K562 (cell line): Measurements from ENCODE around the gene ST6GALNAC3. TPM values are rescaled to one million over a fixed set of nuclear protein-coding genes. Genes with fewer than 3 reads are reported as not detected.

Experiments used
- ATAC-seq: fragments of 200-7000 bp; cut with Tn5 transposase; 3 replicates; pipeline ENCODE4 v1.9.1; 2020; ENCODE audit warnings: moderate library complexity
- BruUV-seq: library from RNA; stranded (reverse); fragments of 400-500 nt; replicated peaks from 2 replicates; lab custom pipeline; 2021; lab: Mats Ljungman, UMichigan
- CTCF ChIA-PET: fragments of 300-600 bp; formaldehyde crosslinking; extraction: SDS; loops from one replicate; lab custom pipeline; 2021; ENCODE audit warnings: low intra/inter-chr PET ratio; lab: Yijun Ruan, JAX
- POLR2A ChIA-PET: fragments of 300-600, 350-650 bp; sonication (Branson Sonifier 250); formaldehyde crosslinking; extraction: SDS; loops from one replicate; lab custom pipeline; 2021; ENCODE audit warnings: antibody characterized with exemption, inconsistent platforms; lab: Yijun Ruan, JAX
- DNase-seq, 4 experiments: peaks; one replicate each; pipeline versions ENCODE4 v3.0.0 to v3.0.0-alpha.2; 2011 to 2018; ENCODE audit warnings: low spot score in 3 of 4, mixed read lengths in 3 of 4; ENCODE audit errors: extremely low read depth in 1 of 4
- FAIRE-seq: peaks from 2 replicates; lab custom pipeline; 2011; peaks lifted over from hg19 to GRCh38; lab: Jason Lieb, UNC
- H2AFZ ChIP-seq: 2 replicates; pipeline ENCODE4 v1.6.0; 2011; ENCODE audit warnings: low read depth, low read length, control low read depth, inconsistent platforms
- H3K27ac ChIP-seq: fragments of 200-600 bp; 3 replicates; pipeline ENCODE4 v1.8.0; 2011; ENCODE audit warnings: low read depth, mild to moderate bottlenecking, control low read depth, inconsistent platforms, low read length, moderate library complexity, mixed read lengths; ENCODE audit errors: extremely low read depth
- H3K27me3 ChIP-seq, 2 experiments: fragments of 300-600 bp in 1 of 2; 2 replicates in 1 of 2; 3 replicates in 1 of 2; pipeline versions ENCODE4 v1.6.0 to v1.8.0; 2011; ENCODE audit warnings: inconsistent platforms in 2 of 2, low read length in 2 of 2, mild to moderate bottlenecking in 1 of 2, mixed read lengths in 1 of 2, moderate library complexity in 1 of 2; ENCODE audit not compliant: control insufficient read depth in 2 of 2, insufficient read depth in 2 of 2
- H3K36me3 ChIP-seq: fragments of 300-600 bp; 3 replicates; pipeline ENCODE4 v1.8.0; 2011; ENCODE audit warnings: mild to moderate bottlenecking, low read length, inconsistent platforms; ENCODE audit not compliant: control insufficient read depth, insufficient read depth
- H3K4me1 ChIP-seq, 2 experiments: fragments of 200-600 bp in 1 of 2; replicated peaks in 1 of 2; 2 replicates in 1 of 2; 3 replicates in 1 of 2; pipeline versions ENCODE4 v1.5.1 to v1.8.0; 2011; ENCODE audit warnings: inconsistent platforms in 2 of 2, low read length in 2 of 2, mild to moderate bottlenecking in 1 of 2, mixed read lengths in 1 of 2, moderate library complexity in 1 of 2; ENCODE audit not compliant: control insufficient read depth in 2 of 2, insufficient read depth in 2 of 2
- H3K4me2 ChIP-seq: 2 replicates; pipeline ENCODE4 v1.6.1; 2011; ENCODE audit warnings: low read length, control low read depth, inconsistent platforms, mixed read lengths; ENCODE audit not compliant: insufficient read depth
- H3K4me3 ChIP-seq: fragments of 200-600 bp; sonication (generic), shearing (Covaris generic); 2 replicates; pipeline ENCODE4 v1.5.1; 2016; ENCODE audit warnings: control low read depth, inconsistent platforms
- H3K79me2 ChIP-seq: fragments of 200-600 bp; 3 replicates; pipeline ENCODE4 v1.8.0; 2011; ENCODE audit warnings: low read length, inconsistent platforms; ENCODE audit not compliant: control insufficient read depth, insufficient read depth
- H3K9ac ChIP-seq, 2 experiments: 2 replicates each; pipeline versions ENCODE4 v1.6.0 to v1.6.1; 2011; ENCODE audit warnings: low read depth in 2 of 2, low read length in 2 of 2, control low read depth in 1 of 2, inconsistent platforms in 1 of 2, mild to moderate bottlenecking in 1 of 2, mixed read lengths in 1 of 2; ENCODE audit not compliant: insufficient read depth in 1 of 2
- H3K9me1 ChIP-seq: one replicate; pipeline ENCODE4 v1.6.0; 2011; ENCODE audit warnings: inconsistent platforms, mild to moderate bottlenecking, low read length, moderate library complexity; ENCODE audit not compliant: control insufficient read depth, insufficient read depth
- H3K9me3 ChIP-seq: replicated peaks from 2 replicates; pipeline ENCODE4 v1.5.1; 2011; ENCODE audit warnings: low read depth, low read length, inconsistent platforms; ENCODE audit not compliant: control insufficient read depth, insufficient read depth
- H4K20me1 ChIP-seq: replicated peaks from 2 replicates; pipeline ENCODE4 v1.6.1; 2011; ENCODE audit warnings: low read length, inconsistent platforms, mixed read lengths; ENCODE audit not compliant: control insufficient read depth, insufficient read depth
- BCL6 ChIP-seq: fragments of 250-450 bp; sonication (Bioruptor Pico); IDR thresholded peaks from 2 replicates; pipeline ENCODE4 v1.4.0; 2020
- MBD1 ChIP-seq: fragments of 250-450 bp; sonication (Bioruptor Pico); IDR thresholded peaks from 2 replicates; pipeline ENCODE4 v1.8.0; 2022; ENCODE audit warnings: inconsistent platforms
- SAFB2 ChIP-seq: fragments of 200-400 bp; formaldehyde crosslinking; IDR thresholded peaks from 2 replicates; pipeline ENCODE4 v1.6.1; 2018; ENCODE audit warnings: borderline replicate concordance, low read length, low read depth, moderate library complexity; ENCODE audit not compliant: severe bottlenecking
- TCF7L2 ChIP-seq: fragments of 150-350 bp; IDR thresholded peaks from 2 replicates; pipeline ENCODE4 v1.6.1; 2016; ENCODE audit warnings: low read depth, mild to moderate bottlenecking, low read length, moderate library complexity
- ZKSCAN8 ChIP-seq: fragments of 200-800 bp; sonication (Bioruptor generic); IDR thresholded peaks from 2 replicates; pipeline ENCODE4 v1.6.1; 2016; ENCODE audit warnings: missing genetic modification characterization, missing compliant biosample characterization
- ZNF133 ChIP-seq: fragments of 250-450 bp; sonication (Bioruptor Pico); IDR thresholded peaks from 2 replicates; pipeline ENCODE4 v1.4.0; 2020; ENCODE audit warnings: mild to moderate bottlenecking
- WGBS: fragments of 100-300 bp; shearing (Covaris generic); methylation state at CpG from one replicate; pipeline ENCODE4 v1.1.6; 2016; ENCODE audit warnings: low coverage, mixed read lengths; ENCODE audit not compliant: insufficient coverage; ENCODE audit errors: missing lambda C conversion rate; 5-methylcytosine and 5-hydroxymethylcytosine counted together
- in situ Hi-C: fragments of 300-500 bp; cut with MboI; formaldehyde crosslinking; loops from 4 replicates; pipeline ENCODE4 v1.15.0; 2018; ENCODE audit warnings: inconsistent platforms, mixed read lengths
- intact Hi-C: fragments of 100-400 bp; cut with micrococcal nuclease; formaldehyde crosslinking; loops from 2 replicates; pipeline ENCODE4 v1.14.2; 2022
- polyA plus RNA-seq, 8 experiments: library from polyadenylated mRNA; depleted of rRNA in 4 of 8; stranded (reverse) in 5 of 8; unstranded in 3 of 8; fragments of >200 nt; fragmentation: Nextera tagmentation in 2 of 8; fragmentation: Illumina TruSeq in 1 of 8; extraction: Ambion mirVana in 2 of 8; extraction: Trizol in 1 of 8; gene quantifications; 2 replicates each; pipeline versions ENCODE4 v1.2.1 to v1.2.3, GENCODE V29; 2011 to 2014; ENCODE audit warnings: inconsistent platforms in 1 of 8, missing spikeins in 1 of 8
- total RNA-seq, 7 experiments: library from RNA; depleted of rRNA in 6 of 7; stranded (reverse); fragments of >200 nt in 6 of 7; fragmentation: Illumina TruSeq in 2 of 7; extraction: Trizol in 2 of 7; gene quantifications; 2 replicates each; pipeline versions ENCODE4 v1.2.1 to v1.2.3, GENCODE V29; 2011 to 2021; ENCODE audit warnings: low replicate concordance in 1 of 7
- TF ChIP-seq, protein P1 (sequence below): fragments of 450-650 bp; IDR thresholded peaks from 2 replicates; pipeline ENCODE4 v1.6.1; 2016; ENCODE audit warnings: mild to moderate bottlenecking
- TF ChIP-seq, protein P2 (sequence below): fragments of 450-650 bp; conservative IDR thresholded peaks from 2 replicates; pipeline ENCODE4 v1.6.1; 2016; ENCODE audit warnings: missing genetic modification characterization, low read depth, mild to moderate bottlenecking, missing compliant biosample characterization, moderate library complexity

ST6GALNAC3 gene
- total and polyA plus RNA-seq, 9 of the 15 experiments (the other 6 are each of a cell fraction or from before 2014, with no cell fraction given), result 0.04 to 0.29 (median 0.18) TPM; not detected in 6

GRCh38 chr1:76669131-76669530 is 594.6 kb downstream of the ST6GALNAC3 start:
- no peak for TF ChIP-seq MBD1
- FAIRE-seq (no peak), ATAC-seq (no peak), DNase-seq (no peak)
- Histone ChIP-seq H3K9me1 (no peaks in the 10 kb centered on the region), H3K9ac (no peak overlapping the region), H3K27me3 (no peaks in the 10 kb centered on the region), H3K4me3 (no peak overlapping the region), H2AFZ (no peak overlapping the region), H3K36me3 (no peaks in the 10 kb centered on the region), H3K4me2 (no peak overlapping the region), H3K79me2 (no peaks in the 10 kb centered on the region), H3K4me1 (no peaks in the 10 kb centered on the region), H3K9me3 (0 out of 2 replicates have a peak, but pooled peaks cover 3% of the 10 kb centered on the region), H3K27ac (no peak overlapping the region), H4K20me1 (no peaks in the 10 kb centered on the region)
- CTCF ChIA-PET, result no interaction called here
- intact Hi-C loops, result no loop called here
- POLR2A ChIA-PET, result no interaction called here
- in situ Hi-C loops, result no loop called here
- WGBS, result 0% methylated on average over 3 of the region's 4 CpGs
- BruUV-seq, result no TSS peak

- intact Hi-C loops, result no loop called here
- H2AFZ ChIP-seq, result no peak overlapping the region
- H3K79me2 ChIP-seq, result no peaks in the 10 kb centered on the region
- no peaks in the 10 kb centered on the region for H4K20me1 ChIP-seq
- H3K27ac ChIP-seq, result no peak overlapping the region
- 0 out of 2 replicates have a peak, but pooled peaks cover 3% of the 10 kb centered on the region for H3K9me3 ChIP-seq
- 2% methylated on average over 3 of the region's 3 CpGs for WGBS
- no peaks in the 10 kb centered on the region for H3K27me3 ChIP-seq
- POLR2A ChIA-PET, result interaction anchor here (0.6 kb wide), 1 partner anchor 22 kb away, joined by 4 read pairs; no protein-coding TSS in a partner anchor
- H3K36me3 ChIP-seq, result no peaks in the 10 kb centered on the region
- DNase-seq (no peak), FAIRE-seq (no peak), ATAC-seq (no peak)
- no peak overlapping the region for H3K4me2 ChIP-seq
- no peak overlapping the region for H3K9ac ChIP-seq
- in situ Hi-C loops, result no loop called here
- H3K4me3 ChIP-seq, result no peak overlapping the region
- CTCF ChIA-PET, result interaction anchor here (0.6 kb wide), 1 partner anchor 183 kb away, joined by 4 read pairs; no protein-coding TSS in a partner anchor
- H3K4me1 ChIP-seq, result no peaks in the 10 kb centered on the region
- no peaks in the 10 kb centered on the region for H3K9me1 ChIP-seq
- BruUV-seq, result no TSS peak
- TF ChIP-seq BCL6, result no peak
- TF ChIP-seq TCF7L2, result no peak
- TF ChIP-seq, protein P1, sequence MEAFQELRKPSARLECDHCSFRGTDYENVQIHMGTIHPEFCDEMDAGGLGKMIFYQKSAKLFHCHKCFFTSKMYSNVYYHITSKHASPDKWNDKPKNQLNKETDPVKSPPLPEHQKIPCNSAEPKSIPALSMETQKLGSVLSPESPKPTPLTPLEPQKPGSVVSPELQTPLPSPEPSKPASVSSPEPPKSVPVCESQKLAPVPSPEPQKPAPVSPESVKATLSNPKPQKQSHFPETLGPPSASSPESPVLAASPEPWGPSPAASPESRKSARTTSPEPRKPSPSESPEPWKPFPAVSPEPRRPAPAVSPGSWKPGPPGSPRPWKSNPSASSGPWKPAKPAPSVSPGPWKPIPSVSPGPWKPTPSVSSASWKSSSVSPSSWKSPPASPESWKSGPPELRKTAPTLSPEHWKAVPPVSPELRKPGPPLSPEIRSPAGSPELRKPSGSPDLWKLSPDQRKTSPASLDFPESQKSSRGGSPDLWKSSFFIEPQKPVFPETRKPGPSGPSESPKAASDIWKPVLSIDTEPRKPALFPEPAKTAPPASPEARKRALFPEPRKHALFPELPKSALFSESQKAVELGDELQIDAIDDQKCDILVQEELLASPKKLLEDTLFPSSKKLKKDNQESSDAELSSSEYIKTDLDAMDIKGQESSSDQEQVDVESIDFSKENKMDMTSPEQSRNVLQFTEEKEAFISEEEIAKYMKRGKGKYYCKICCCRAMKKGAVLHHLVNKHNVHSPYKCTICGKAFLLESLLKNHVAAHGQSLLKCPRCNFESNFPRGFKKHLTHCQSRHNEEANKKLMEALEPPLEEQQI, result no peak
- TF ChIP-seq, protein P2, sequence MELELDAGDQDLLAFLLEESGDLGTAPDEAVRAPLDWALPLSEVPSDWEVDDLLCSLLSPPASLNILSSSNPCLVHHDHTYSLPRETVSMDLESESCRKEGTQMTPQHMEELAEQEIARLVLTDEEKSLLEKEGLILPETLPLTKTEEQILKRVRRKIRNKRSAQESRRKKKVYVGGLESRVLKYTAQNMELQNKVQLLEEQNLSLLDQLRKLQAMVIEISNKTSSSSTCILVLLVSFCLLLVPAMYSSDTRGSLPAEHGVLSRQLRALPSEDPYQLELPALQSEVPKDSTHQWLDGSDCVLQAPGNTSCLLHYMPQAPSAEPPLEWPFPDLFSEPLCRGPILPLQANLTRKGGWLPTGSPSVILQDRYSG (tag), result no peak
- TF ChIP-seq ZNF133 (CRISPR knock-in tag), result no peak
- TF ChIP-seq SAFB2, result no peak
- TF ChIP-seq ZKSCAN8 (CRISPR knock-in tag), result no peak
Observed at GRCh38 chr1:76669624-76670315, 595.2 kb downstream of the ST6GALNAC3 start.
